ENCODE measurements around the gene SERINC5.
"Not testable (repeated sequence)": the region's sequence is repeated elsewhere in the genome, so short reads cannot be mapped to it uniquely, and the experiment has no call there.

SERINC5 gene

GRCh38 chr5:80127116-80127552, 128.7 kb downstream of the SERINC5 start:
- FAIRE-seq, result no peak

GRCh38 chr5:80125962-80126480, 129.8 kb downstream of the SERINC5 start:
- FAIRE-seq, result no peak

GRCh38 chr5:80125022-80125961, 130.6 kb downstream of the SERINC5 start:
- FAIRE-seq, result no peak

- FAIRE-seq, result no peak
Observed at GRCh38 chr5:80124121-80124918, 131.5 kb downstream of the SERINC5 start.

- no peak for FAIRE-seq
Observed at GRCh38 chr5:80122579-80122978, 133.3 kb downstream of the SERINC5 start.

- no peak for FAIRE-seq
Observed at GRCh38 chr5:80119372-80119771, 136.5 kb downstream of the SERINC5 start.

GRCh38 chr5:80117446-80117845, 138.4 kb downstream of the SERINC5 start:
- no peak for FAIRE-seq

- no peak for FAIRE-seq
Observed at GRCh38 chr5:80116465-80116864, 139.4 kb downstream of the SERINC5 start.

GRCh38 chr5:80116000-80116399, 139.8 kb downstream of the SERINC5 start:
- FAIRE-seq, result no peak

GRCh38 chr5:80114860-80115259, 141.0 kb downstream of the SERINC5 start:
- FAIRE-seq, result no peak

- FAIRE-seq, result not testable (repeated sequence)
Observed at GRCh38 chr5:80111376-80111990, 144.4 kb downstream of the SERINC5 start.

GRCh38 chr5:80109646-80110478, 146.0 kb downstream of the SERINC5 start:
- FAIRE-seq, result no peak

GRCh38 chr5:80106916-80107315, 148.9 kb downstream of the SERINC5 start:
- no peak for FAIRE-seq

GRCh38 chr5:80105698-80106439, 150.0 kb downstream of the SERINC5 start:
- FAIRE-seq, result no peak

- no peak for FAIRE-seq
Observed at GRCh38 chr5:80103371-80103770, 152.5 kb downstream of the SERINC5 start.

- FAIRE-seq, result no peak
Observed at GRCh38 chr5:80101993-80102392, 153.9 kb downstream of the SERINC5 start.

GRCh38 chr5:80097451-80097850, 158.4 kb downstream of the SERINC5 start:
- no peak for FAIRE-seq

GRCh38 chr5:80094236-80094738, 161.6 kb downstream of the SERINC5 start:
- no peak for FAIRE-seq

- no peak for FAIRE-seq
Observed at GRCh38 chr5:80093796-80094195, 162.1 kb downstream of the SERINC5 start.

GRCh38 chr5:80092486-80093107, 163.3 kb downstream of the SERINC5 start:
- FAIRE-seq, result no peak
